GM23338 (cell line): Measurements from ENCODE around the gene SPPL2A. TPM values are rescaled to one million over a fixed set of nuclear protein-coding genes. Genes with fewer than 3 reads are reported as not detected.

ENCODE experiments used
- ATAC-seq: fragments of 200-7000 bp; cut with Tn5 transposase; 3 replicates; pipeline ENCODE4 v1.9.1; 2020
- DNase-seq: peaks from one replicate; pipeline ENCODE4 v3.0.0-alpha.2; 2015; ENCODE audit warnings: low spot score
- H2AFZ ChIP-seq: fragments of 200-600 bp; sonication (generic); 2 replicates; pipeline ENCODE4 v1.8.0; 2016; ENCODE audit warnings: antibody characterized with exemption, mild to moderate bottlenecking, moderate library complexity
- H3F3A ChIP-seq: fragments of 200-600 bp; sonication (generic); replicated peaks from 2 replicates; pipeline ENCODE4 v1.8.0; 2017; ENCODE audit warnings: antibody characterized with exemption, mixed run types, low read depth
- H3K27ac ChIP-seq: fragments of 200-600 bp; sonication (generic); 2 replicates; pipeline ENCODE4 v1.6.1; 2016; ENCODE audit warnings: low read depth
- H3K27me3 ChIP-seq: fragments of 200-600 bp; sonication (generic); 2 replicates; pipeline ENCODE4 v1.8.0; 2016; ENCODE audit warnings: mild to moderate bottlenecking, mixed run types, moderate library complexity; ENCODE audit not compliant: insufficient read depth
- H3K36me3 ChIP-seq: fragments of 200-600 bp; sonication (generic); 2 replicates; pipeline ENCODE4 v1.8.0; 2016; ENCODE audit warnings: mild to moderate bottlenecking; ENCODE audit not compliant: insufficient read depth
- H3K4me1 ChIP-seq: fragments of 200-600 bp; sonication (generic); 2 replicates; pipeline ENCODE4 v1.8.0; 2016; ENCODE audit warnings: mild to moderate bottlenecking, moderate library complexity; ENCODE audit not compliant: insufficient read depth
- H3K4me2 ChIP-seq: fragments of 200-600 bp; sonication (generic); 2 replicates; pipeline ENCODE4 v1.7.1; 2017; ENCODE audit warnings: mixed run types
- H3K4me3 ChIP-seq: fragments of 200-600 bp; sonication (generic); 2 replicates; pipeline ENCODE4 v1.6.1; 2016; ENCODE audit warnings: mixed run types
- H3K79me2 ChIP-seq: fragments of 200-600 bp; sonication (generic); replicated peaks from 2 replicates; pipeline ENCODE4 v1.8.0; 2017; ENCODE audit warnings: mild to moderate bottlenecking; ENCODE audit not compliant: insufficient read depth
- H3K9me2 ChIP-seq: fragments of 200-600 bp; sonication (generic); 2 replicates; pipeline ENCODE4 v1.8.0; 2017; ENCODE audit not compliant: insufficient read depth
- H4K20me1 ChIP-seq: fragments of 200-600 bp; sonication (generic); replicated peaks from 2 replicates; pipeline ENCODE4 v1.8.0; 2017; ENCODE audit warnings: mild to moderate bottlenecking; ENCODE audit not compliant: insufficient read depth
- H3K27ac Mint-ChIP-seq: 2 replicates; pipeline ENCODE4 v1.8.0; 2020; ENCODE audit warnings: inconsistent platforms, mild to moderate bottlenecking, moderate library complexity, mixed read lengths
- H3K27me3 Mint-ChIP-seq: 3 replicates; pipeline ENCODE4 v1.8.0; 2022; ENCODE audit warnings: low read depth, mild to moderate bottlenecking, moderate library complexity, mixed read lengths, inconsistent platforms; ENCODE audit not compliant: insufficient read depth, poor library complexity
- H3K36me3 Mint-ChIP-seq: 3 replicates; pipeline ENCODE4 v1.8.0; 2021; ENCODE audit warnings: low read depth, mild to moderate bottlenecking, inconsistent platforms, moderate library complexity, mixed read lengths
- H3K4me1 Mint-ChIP-seq: 3 replicates; pipeline ENCODE4 v1.8.0; 2020; ENCODE audit warnings: mild to moderate bottlenecking, inconsistent platforms, mixed read lengths
- H3K4me3 Mint-ChIP-seq: 3 replicates; pipeline ENCODE4 v1.8.0; 2021; ENCODE audit warnings: moderate library complexity, mild to moderate bottlenecking, inconsistent platforms, mixed read lengths
- H3K9me3 Mint-ChIP-seq: 3 replicates; pipeline ENCODE4 v1.8.0; 2020; ENCODE audit warnings: moderate library complexity, mild to moderate bottlenecking, inconsistent platforms, mixed read lengths
- CREB1 ChIP-seq: fragments of 250-450 bp; sonication (Bioruptor Pico); IDR thresholded peaks from 2 replicates; pipeline ENCODE4 v1.5.0; 2020; ENCODE audit warnings: low read depth, mild to moderate bottlenecking, moderate library complexity
- EZH2 ChIP-seq: fragments of 200-600 bp; sonication (generic); IDR thresholded peaks from one replicate; pipeline ENCODE4 v1.8.0; 2017; ENCODE audit warnings: antibody characterized with exemption, mild to moderate bottlenecking, low read depth; ENCODE audit not compliant: unreplicated experiment
- EZH2phosphoT487 ChIP-seq: fragments of 200-600 bp; sonication (generic); IDR thresholded peaks from one replicate; pipeline ENCODE4 v1.8.1; 2018; ENCODE audit warnings: antibody characterized with exemption; ENCODE audit not compliant: unreplicated experiment
- NANOG ChIP-seq: IDR thresholded peaks from 2 replicates; pipeline ENCODE4 v1.6.1; 2016; ENCODE audit warnings: antibody characterized with exemption, borderline replicate concordance
- POLR2AphosphoS5 ChIP-seq: IDR thresholded peaks from 2 replicates; pipeline ENCODE4 v1.6.1; 2016; ENCODE audit warnings: antibody characterized with exemption, low read depth
- STAT1 ChIP-seq: IDR thresholded peaks from one replicate; pipeline ENCODE4 v1.6.1; 2016; ENCODE audit warnings: antibody characterized with exemption; ENCODE audit not compliant: unreplicated experiment
- ZNF114 ChIP-seq: fragments of 250-450 bp; sonication (Bioruptor Pico); IDR thresholded peaks from 2 replicates; pipeline ENCODE4 v1.5.0; 2020; ENCODE audit warnings: mild to moderate bottlenecking, moderate library complexity
- ZNF331 ChIP-seq: fragments of 250-450 bp; sonication (Bioruptor Pico); IDR thresholded peaks from 2 replicates; pipeline ENCODE4 v1.5.0; 2020; ENCODE audit warnings: low read depth, mild to moderate bottlenecking, moderate library complexity
- polyA plus RNA-seq: library from polyadenylated mRNA; unstranded; fragments of >200 nt; fragmentation: Nextera tagmentation; extraction: Ambion mirVana; gene quantifications from 2 replicates; pipeline ENCODE4 v1.2.1, GENCODE V29; 2016
- total RNA-seq: library from RNA; depleted of rRNA; stranded (reverse); fragments of >200 nt; shearing (Covaris generic); gene quantifications from 2 replicates; pipeline ENCODE4 v1.2.3, GENCODE V29; 2014
- TF ChIP-seq, protein P1 (sequence below), 2 experiments: fragments of 200-600 bp in 1 of 2; sonication (generic) in 1 of 2; conservative IDR thresholded peaks; 2 replicates each; pipeline versions ENCODE4 v1.5.1 to v1.6.1; 2016 to 2017; ENCODE audit warnings: antibody characterized with exemption in 2 of 2, low read depth in 2 of 2, mild to moderate bottlenecking in 2 of 2, moderate library complexity in 1 of 2
- TF ChIP-seq, protein P2 (sequence below): fragments of 250-450 bp; sonication (Bioruptor Pico); IDR thresholded peaks from 2 replicates; pipeline ENCODE4 v1.5.0; 2020; ENCODE audit warnings: mild to moderate bottlenecking, moderate library complexity
- TF ChIP-seq, protein P3 (sequence below): IDR thresholded peaks from one replicate; pipeline ENCODE4 v1.6.1; 2018; ENCODE audit warnings: antibody characterized with exemption; ENCODE audit not compliant: unreplicated experiment
- TF ChIP-seq, protein P4 (sequence below): IDR thresholded peaks from 2 replicates; pipeline ENCODE4 v1.6.1; 2016; ENCODE audit warnings: antibody characterized with exemption

The SPPL2A gene
- total and polyA plus RNA-seq, 2 experiments from 2014 or later, result 10.9 to 24.1 TPM

DNA sequence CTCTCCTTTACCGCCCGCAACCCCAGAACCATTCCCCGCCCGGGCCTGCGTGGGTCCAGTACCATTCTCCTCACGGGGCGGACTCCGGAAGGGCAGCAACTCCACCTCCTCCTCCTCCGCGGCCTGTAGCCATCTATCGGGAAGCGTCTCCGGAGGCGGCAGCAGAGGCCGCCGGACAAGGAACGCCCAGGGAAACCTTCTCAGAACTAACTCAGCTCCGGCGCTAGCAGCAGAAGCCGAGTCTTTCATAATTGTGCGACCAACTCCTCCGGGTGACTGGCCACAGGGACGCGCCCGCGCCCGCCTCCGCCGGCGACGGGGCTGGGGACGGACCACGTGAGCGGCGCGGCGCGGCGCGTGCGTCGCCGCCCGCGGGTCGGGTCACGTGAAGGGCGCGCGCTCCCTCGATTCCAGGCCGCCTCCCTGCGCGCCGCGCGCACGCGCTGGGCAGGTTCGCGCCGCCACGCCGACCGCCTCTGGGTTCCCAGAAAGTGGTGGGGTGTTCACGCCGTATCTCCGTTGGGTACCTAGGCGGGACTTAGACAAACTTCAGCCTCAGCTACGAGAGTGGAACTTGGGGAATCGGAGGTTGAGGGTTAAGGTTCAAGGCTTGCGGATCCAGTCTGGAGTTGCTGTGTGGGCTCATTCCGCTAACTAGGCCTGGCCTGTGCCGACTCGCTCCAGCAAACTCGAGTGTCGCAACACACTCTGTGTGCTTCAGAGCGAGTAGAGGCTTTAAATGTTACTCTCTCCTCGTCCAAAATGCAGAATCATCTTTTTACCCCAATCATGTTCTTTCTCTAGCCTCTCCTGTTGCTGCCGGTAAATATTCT lies 78.8 kb downstream of the SPPL2A start, which contains the start of gene TRPM7:
Gene TRPM7 (minus strand): TSS at position 329 of the 833 bp plus-strand sequence. CDS start 264 bp downstream, at position 65.
- H3K9me3 Mint-ChIP-seq, result no peaks in the 10 kb centered on the region; the same call in 2 of the 3 replicates
- ATAC-seq, result peak; percentile 81
- peaks cover 17% of the 10 kb centered on the region for H3K36me3 Mint-ChIP-seq

More for the DNA sequence above, 78.8 kb downstream of the SPPL2A start, which contains the start of gene TRPM7:
- H3K27ac Mint-ChIP-seq, result peak within 1 kb of the TSS; percentile 98
- Histone ChIP-seq H3K9me2 (no peaks in the 10 kb centered on the region), H4K20me1 (peaks cover 24% of the 10 kb centered on the region), H3F3A (peaks cover 9% of the 10 kb centered on the region), H3K4me3 (peak within 1 kb of the TSS; percentile 98), H3K79me2 (peaks cover 43% of the 10 kb centered on the region), H2AFZ (peak within 1 kb of the TSS; percentile 100), H3K4me1 (peaks cover 16% of the 10 kb centered on the region), H3K27ac (peak within 1 kb of the TSS; percentile 97), H3K36me3 (no peaks in the 10 kb centered on the region), H3K27me3 (no peaks in the 10 kb centered on the region), H3K4me2 (peak within 1 kb of the TSS; percentile 97)
- DNase-seq, result peak; percentile 89
- peaks cover 16% of the 10 kb centered on the region for H3K4me1 Mint-ChIP-seq
- peak within 1 kb of the TSS; percentile 99 for H3K4me3 Mint-ChIP-seq
- H3K27me3 Mint-ChIP-seq, result peaks cover 13% of the 10 kb centered on the region
- TF ChIP-seq STAT1, result no peak
- no peak for TF ChIP-seq EZH2phosphoT487
- TF ChIP-seq CREB1 (CRISPR knock-in tag), result peak; percentile 56; the same call in 1 of the 2 replicates
- TF ChIP-seq, protein P1, sequence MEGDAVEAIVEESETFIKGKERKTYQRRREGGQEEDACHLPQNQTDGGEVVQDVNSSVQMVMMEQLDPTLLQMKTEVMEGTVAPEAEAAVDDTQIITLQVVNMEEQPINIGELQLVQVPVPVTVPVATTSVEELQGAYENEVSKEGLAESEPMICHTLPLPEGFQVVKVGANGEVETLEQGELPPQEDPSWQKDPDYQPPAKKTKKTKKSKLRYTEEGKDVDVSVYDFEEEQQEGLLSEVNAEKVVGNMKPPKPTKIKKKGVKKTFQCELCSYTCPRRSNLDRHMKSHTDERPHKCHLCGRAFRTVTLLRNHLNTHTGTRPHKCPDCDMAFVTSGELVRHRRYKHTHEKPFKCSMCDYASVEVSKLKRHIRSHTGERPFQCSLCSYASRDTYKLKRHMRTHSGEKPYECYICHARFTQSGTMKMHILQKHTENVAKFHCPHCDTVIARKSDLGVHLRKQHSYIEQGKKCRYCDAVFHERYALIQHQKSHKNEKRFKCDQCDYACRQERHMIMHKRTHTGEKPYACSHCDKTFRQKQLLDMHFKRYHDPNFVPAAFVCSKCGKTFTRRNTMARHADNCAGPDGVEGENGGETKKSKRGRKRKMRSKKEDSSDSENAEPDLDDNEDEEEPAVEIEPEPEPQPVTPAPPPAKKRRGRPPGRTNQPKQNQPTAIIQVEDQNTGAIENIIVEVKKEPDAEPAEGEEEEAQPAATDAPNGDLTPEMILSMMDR (conservative IDR thresholded peaks at IDR 0.05; ENCODE audit: low read depth in 2 of 2), result no peak
- no peak for TF ChIP-seq ZNF331 (CRISPR knock-in tag)
- TF ChIP-seq EZH2, result no peak
- peak; percentile 84 for TF ChIP-seq POLR2AphosphoS5
- TF ChIP-seq, protein P2, sequence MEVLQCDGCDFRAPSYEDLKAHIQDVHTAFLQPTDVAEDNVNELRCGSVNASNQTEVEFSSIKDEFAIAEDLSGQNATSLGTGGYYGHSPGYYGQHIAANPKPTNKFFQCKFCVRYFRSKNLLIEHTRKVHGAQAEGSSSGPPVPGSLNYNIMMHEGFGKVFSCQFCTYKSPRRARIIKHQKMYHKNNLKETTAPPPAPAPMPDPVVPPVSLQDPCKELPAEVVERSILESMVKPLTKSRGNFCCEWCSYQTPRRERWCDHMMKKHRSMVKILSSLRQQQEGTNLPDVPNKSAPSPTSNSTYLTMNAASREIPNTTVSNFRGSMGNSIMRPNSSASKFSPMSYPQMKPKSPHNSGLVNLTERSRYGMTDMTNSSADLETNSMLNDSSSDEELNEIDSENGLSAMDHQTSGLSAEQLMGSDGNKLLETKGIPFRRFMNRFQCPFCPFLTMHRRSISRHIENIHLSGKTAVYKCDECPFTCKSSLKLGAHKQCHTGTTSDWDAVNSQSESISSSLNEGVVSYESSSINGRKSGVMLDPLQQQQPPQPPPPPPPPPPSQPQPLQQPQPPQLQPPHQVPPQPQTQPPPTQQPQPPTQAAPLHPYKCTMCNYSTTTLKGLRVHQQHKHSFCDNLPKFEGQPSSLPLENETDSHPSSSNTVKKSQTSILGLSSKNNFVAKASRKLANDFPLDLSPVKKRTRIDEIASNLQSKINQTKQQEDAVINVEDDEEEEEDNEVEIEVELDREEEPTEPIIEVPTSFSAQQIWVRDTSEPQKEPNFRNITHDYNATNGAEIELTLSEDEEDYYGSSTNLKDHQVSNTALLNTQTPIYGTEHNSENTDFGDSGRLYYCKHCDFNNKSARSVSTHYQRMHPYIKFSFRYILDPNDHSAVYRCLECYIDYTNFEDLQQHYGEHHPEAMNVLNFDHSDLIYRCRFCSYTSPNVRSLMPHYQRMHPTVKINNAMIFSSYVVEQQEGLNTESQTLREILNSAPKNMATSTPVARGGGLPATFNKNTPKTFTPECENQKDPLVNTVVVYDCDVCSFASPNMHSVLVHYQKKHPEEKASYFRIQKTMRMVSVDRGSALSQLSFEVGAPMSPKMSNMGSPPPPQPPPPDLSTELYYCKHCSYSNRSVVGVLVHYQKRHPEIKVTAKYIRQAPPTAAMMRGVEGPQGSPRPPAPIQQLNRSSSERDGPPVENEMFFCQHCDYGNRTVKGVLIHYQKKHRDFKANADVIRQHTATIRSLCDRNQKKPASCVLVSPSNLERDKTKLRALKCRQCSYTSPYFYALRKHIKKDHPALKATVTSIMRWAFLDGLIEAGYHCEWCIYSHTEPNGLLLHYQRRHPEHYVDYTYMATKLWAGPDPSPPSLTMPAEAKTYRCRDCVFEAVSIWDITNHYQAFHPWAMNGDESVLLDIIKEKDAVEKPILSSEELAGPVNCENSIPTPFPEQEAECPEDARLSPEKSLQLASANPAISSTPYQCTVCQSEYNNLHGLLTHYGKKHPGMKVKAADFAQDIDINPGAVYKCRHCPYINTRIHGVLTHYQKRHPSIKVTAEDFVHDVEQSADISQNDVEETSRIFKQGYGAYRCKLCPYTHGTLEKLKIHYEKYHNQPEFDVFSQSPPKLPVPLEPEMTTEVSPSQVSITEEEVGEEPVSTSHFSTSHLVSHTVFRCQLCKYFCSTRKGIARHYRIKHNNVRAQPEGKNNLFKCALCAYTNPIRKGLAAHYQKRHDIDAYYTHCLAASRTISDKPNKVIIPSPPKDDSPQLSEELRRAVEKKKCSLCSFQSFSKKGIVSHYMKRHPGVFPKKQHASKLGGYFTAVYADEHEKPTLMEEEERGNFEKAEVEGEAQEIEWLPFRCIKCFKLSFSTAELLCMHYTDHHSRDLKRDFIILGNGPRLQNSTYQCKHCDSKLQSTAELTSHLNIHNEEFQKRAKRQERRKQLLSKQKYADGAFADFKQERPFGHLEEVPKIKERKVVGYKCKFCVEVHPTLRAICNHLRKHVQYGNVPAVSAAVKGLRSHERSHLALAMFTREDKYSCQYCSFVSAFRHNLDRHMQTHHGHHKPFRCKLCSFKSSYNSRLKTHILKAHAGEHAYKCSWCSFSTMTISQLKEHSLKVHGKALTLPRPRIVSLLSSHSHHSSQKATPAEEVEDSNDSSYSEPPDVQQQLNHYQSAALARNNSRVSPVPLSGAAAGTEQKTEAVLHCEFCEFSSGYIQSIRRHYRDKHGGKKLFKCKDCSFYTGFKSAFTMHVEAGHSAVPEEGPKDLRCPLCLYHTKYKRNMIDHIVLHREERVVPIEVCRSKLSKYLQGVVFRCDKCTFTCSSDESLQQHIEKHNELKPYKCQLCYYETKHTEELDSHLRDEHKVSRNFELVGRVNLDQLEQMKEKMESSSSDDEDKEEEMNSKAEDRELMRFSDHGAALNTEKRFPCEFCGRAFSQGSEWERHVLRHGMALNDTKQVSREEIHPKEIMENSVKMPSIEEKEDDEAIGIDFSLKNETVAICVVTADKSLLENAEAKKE (CRISPR knock-in tag), result no peak
- no peak for TF ChIP-seq NANOG
- TF ChIP-seq, protein P3, sequence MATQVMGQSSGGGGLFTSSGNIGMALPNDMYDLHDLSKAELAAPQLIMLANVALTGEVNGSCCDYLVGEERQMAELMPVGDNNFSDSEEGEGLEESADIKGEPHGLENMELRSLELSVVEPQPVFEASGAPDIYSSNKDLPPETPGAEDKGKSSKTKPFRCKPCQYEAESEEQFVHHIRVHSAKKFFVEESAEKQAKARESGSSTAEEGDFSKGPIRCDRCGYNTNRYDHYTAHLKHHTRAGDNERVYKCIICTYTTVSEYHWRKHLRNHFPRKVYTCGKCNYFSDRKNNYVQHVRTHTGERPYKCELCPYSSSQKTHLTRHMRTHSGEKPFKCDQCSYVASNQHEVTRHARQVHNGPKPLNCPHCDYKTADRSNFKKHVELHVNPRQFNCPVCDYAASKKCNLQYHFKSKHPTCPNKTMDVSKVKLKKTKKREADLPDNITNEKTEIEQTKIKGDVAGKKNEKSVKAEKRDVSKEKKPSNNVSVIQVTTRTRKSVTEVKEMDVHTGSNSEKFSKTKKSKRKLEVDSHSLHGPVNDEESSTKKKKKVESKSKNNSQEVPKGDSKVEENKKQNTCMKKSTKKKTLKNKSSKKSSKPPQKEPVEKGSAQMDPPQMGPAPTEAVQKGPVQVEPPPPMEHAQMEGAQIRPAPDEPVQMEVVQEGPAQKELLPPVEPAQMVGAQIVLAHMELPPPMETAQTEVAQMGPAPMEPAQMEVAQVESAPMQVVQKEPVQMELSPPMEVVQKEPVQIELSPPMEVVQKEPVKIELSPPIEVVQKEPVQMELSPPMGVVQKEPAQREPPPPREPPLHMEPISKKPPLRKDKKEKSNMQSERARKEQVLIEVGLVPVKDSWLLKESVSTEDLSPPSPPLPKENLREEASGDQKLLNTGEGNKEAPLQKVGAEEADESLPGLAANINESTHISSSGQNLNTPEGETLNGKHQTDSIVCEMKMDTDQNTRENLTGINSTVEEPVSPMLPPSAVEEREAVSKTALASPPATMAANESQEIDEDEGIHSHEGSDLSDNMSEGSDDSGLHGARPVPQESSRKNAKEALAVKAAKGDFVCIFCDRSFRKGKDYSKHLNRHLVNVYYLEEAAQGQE, result no peak
- no peak for TF ChIP-seq ZNF114
- TF ChIP-seq, protein P4, sequence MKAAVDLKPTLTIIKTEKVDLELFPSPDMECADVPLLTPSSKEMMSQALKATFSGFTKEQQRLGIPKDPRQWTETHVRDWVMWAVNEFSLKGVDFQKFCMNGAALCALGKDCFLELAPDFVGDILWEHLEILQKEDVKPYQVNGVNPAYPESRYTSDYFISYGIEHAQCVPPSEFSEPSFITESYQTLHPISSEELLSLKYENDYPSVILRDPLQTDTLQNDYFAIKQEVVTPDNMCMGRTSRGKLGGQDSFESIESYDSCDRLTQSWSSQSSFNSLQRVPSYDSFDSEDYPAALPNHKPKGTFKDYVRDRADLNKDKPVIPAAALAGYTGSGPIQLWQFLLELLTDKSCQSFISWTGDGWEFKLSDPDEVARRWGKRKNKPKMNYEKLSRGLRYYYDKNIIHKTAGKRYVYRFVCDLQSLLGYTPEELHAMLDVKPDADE, result no peak
